GM18868 (cell line): ENCODE measurements around the gene PCNX1.
"Not testable (repeated sequence)": the region's sequence is repeated elsewhere in the genome, so short reads cannot be mapped to it uniquely, and the experiment has no call there.

Experiments
- ATAC-seq: cut with Tn5 transposase; IDR thresholded peaks from one replicate; pipeline ENCODE4 v1.9.1; 2021; ENCODE audit warnings: mild to moderate bottlenecking, moderate library complexity; ENCODE audit not compliant: unreplicated experiment

PCNX1 gene

GRCh38 chr14:70907176-70907995, at the start of gene PCNX1:
Gene PCNX1, plus strand, starts transcription at chr14:70907459. Its CDS starts 392 bp downstream, at chr14:70907851.
- ATAC-seq, result peak; percentile 75

DNA sequence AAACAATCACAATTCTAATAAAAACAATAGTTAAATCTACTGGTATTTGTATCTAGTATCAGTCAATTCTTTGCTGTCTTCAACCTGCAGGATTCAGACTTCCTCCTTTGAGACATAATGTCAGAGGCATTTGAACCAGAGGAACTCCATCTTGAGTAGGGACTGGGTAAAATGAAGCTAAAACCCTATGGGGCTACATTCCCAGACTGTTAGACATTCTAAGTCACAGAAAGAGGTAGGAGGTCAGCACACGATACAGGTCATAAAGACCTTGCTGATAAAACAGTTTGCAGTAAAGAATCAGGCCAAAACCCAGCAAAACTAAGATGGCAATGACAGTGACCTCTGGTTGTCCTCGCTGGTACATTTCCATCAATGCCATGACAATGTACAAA, 49.8 kb upstream of the PCNX1 start:
- ATAC-seq, result no peak

DNA sequence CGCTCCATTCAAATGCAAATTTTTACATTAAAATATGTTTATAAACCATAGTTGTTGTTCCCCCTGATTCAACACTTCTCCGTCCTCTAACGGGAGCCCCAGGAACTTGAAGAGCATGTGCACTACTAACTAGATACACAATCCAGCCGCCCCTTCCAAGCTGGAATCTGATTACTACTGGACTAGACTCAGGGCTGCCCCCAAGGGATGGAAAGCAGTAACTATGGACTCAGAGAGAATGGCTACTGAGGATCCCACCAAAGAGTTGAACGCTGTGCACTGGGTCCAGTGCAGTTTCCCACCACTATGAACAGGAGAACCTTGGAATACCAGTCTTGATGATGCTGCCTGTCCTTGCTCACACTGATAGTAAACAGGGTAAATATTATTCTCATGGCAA, 48.6 kb upstream of the PCNX1 start:
- ATAC-seq, result no peak

DNA sequence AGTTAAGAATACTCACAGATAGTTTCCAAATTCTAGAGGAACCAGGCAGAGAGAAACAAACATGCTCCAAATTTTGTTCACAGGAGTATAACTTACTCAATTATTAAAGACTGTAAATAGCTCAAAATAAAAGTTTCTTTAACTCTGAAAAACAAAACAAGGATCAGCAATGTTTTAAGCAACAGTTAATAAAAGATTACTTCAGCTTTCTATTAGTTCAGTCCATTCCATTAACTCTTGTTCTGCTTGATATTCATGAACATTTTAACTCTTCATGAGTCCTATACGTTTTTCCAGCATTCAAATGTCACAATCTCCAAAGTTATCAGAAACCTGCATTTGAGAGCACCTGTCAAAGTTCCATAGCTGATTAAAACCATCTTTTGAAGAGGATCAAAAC, 40.3 kb upstream of the PCNX1 start:
- ATAC-seq, result not testable (repeated sequence)

DNA sequence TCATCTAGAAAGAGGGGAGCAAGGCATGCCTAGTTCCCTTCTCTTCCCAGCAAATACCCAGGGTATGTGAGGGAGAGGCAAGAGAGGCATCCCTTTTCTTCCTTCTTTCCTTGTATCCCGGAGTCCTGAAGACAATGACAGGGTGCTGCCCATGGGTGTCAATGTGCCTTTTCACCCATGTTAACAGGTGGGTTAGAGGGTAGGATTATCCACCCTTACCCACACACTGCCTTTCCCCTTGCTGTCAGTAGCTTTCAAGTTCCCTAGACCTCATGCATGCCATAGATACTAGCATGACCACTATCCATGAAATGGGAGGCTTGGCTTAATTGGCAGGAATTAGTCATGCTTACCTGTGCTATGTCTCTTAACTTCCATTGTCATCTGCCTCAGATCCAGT, 36.3 kb upstream of the PCNX1 start:
- no peak for ATAC-seq

DNA sequence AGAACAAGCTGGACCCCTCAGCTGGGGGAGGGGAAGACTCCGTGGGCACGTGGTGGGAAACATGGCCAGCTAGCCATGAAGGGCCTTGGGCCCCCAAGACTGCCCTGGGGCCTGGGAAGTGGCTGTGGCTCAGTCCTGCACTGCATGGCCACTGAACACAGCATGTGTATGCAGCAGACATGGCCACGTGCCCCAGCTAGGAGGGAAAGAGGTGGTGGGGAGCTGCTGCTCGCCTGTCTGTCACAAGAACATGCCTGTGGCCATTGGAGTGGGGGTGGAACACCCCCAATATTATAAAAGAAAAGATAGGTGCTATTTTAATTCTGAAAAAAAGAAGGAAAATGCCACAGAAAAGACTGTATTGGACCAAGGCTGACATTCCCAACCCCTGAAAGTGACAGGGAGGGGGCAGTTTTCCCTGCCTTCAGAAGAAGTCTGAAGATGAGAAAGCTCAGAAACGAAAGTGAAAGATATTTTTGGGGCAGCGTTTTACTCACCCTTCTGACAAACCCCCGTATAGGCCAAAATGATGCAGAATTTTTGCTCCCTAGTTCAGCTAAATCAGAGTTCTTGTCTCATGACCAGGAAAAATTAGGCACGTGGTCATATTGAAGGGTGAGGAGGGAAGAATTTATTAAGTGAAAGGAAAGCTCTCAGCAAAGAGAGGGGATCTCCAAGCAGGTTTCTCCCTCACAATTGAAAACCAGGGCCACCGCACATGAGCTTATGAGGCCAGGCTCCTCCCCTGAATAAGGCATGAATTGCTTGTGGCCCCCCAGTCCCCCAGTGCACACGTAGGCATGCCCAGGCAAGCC, 35.2 kb upstream of the PCNX1 start:
- peak; percentile 70 for ATAC-seq

DNA sequence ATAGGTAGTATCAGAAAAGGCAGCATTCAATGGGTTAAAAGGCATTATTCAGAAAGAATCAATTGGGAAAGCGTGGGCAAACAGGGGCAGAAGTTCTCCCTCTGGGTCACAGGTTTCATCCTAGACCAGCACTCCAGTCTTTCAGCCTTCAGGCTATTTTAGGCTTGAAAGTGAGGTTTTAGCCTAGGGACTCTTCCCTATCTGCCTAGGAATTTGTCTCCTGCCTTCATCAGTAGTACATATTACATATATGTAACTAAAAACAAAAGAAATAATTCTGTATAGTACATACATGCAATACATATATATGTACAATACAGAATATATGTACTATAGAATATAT, 34.6 kb upstream of the PCNX1 start:
- no peak for ATAC-seq

DNA sequence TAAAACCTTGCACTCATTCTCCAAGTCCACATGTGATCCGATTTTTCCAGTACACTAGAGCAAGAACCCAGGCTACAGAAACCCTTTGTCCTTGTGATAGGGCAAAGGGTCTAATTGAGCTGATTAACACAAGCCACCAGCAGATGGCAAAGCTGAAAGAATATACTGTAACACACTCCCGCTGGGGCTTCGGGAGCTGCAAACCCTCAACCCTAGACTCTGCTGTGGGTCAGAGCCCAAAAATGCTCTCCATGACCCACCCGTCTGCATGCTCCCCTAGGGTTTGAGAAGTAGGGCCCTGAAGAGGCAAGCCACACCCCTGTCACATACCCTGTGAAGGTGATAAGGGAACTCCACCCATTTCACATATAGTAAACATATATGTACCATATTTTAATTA, 33.6 kb upstream of the PCNX1 start:
- no peak for ATAC-seq

- ATAC-seq, result not testable (repeated sequence)
Observed at GRCh38 chr14:70875811-70876460, 31.3 kb upstream of the PCNX1 start.

DNA sequence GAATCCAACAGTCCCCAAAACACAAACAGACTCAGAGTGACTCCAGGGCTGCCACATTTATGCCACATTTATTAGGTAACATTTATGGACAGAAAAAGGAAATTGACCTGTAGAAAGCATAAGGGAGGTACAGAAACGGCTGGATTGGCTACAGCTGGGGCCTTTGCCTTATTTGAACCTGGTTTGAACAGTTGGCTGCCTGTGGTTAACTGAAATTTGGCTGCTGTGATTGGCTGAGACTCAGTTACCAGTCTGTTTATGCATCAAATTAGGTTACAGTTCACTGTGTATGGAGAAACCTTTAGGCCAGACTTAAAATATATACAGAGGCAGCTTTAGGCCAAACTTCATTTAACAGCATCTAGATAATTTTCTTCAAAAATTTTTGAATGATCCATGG, 27.8 kb upstream of the PCNX1 start:
- ATAC-seq, result no peak

GRCh38 chr14:70880888-70881287, 26.4 kb upstream of the PCNX1 start:
- not testable (repeated sequence) for ATAC-seq

GRCh38 chr14:70881549-70882177, 25.6 kb upstream of the PCNX1 start:
- peak; percentile 75 for ATAC-seq

DNA sequence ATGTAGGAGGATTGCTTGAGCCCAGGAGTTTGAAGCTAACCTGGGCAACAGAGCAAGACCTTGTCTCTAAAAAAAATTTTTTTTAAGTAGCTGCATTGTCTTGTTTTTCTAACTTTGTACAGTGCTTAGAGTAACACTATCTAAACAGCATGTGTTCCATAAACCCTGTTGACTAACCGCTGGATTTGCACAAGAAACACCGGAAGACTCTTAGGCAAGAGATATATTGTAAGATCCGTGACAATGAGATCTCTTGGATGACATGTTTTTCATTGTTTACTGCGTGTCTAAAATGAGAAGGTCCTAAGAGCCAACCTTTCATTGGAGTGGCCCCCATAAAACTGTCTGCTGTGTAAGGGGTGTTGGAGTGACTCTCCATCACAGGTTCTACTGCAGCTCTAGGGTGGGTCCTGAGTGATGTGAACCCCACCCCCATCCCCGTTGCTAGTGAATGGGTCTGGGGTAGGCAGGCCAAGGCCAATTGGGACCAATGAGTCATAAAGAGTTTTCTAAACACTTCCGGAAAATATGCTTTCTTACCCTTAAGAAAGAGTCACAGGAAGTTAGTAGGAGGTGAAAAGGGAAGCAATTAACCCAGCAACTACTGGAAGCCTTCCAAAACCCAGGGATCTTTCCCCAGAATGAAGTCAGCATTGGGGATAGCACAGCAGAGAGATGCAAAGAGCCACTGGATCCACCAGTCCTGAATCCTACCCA, 24.3 kb upstream of the PCNX1 start:
- ATAC-seq, result no peak

DNA sequence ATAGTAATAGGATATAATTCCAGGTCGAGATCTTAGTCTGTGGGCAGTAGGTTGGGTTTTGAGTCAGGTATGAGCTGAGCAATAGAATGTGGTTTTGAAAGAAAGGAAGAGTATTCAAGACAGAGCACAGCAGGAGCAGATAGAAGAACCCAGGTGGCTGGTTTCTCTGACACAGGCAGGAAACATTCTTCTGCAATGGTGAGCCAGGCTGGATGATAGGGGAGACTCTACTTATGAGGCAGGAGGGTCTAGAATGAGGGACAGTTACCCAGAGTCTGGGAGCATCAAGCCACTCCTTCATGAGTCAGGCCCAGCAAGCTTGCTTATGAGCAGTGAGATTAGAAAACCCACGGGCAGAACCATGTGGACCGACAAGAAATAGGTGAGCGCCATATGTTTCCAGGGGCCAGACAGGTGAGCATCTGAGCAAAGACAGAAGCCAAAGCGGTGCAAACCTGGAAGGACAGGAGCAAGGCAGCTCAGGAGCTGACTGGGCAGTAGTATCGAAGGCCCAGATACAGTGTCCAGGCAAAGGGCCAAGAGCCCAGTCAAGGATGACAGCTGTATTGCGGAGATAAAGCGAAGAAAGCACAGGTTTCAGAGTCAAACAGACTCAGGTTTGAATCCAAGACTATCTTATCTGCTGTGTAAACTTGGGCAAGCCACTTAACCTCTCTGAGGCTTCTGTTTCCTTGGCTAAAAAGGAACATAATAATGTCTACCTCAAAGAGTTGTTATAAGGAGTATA, 22.5 kb upstream of the PCNX1 start:
- no peak for ATAC-seq

DNA sequence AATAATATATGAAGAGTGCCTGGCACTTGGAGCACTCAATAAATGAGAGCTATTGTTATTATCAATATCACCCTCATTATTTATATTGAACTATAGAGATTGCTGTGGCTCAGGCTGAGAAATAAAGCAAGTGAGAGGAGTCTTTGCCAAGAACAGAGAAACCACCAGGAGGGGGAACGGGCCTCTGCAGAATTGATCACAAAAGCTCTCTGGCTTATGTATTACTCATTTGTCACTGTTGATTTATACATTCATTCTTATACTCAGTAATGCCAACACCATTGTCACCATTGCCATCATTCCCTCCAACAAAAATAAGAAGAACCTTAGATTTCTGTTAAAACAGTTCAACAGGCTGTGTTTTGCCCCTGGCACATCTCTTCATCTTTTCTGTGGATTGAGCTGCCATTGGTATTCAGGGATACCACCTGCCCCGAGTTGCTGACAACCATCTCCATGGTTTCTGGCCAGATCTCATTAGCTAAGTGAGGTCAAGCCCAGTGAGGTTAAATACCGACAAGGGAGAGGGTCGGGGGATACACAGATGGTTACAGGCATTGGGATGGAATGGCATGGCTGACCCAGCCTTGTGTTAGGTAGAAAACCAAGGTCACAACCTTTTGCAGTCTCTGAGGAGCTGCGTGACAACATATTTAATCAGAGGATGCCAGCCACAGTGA, 21.8 kb upstream of the PCNX1 start:
- no peak for ATAC-seq

- peak; percentile 41 for ATAC-seq
Observed at GRCh38 chr14:70886421-70887206, 20.6 kb upstream of the PCNX1 start.

- peak; percentile 58 for ATAC-seq
Observed at GRCh38 chr14:70887207-70887681, 20.0 kb upstream of the PCNX1 start.

DNA sequence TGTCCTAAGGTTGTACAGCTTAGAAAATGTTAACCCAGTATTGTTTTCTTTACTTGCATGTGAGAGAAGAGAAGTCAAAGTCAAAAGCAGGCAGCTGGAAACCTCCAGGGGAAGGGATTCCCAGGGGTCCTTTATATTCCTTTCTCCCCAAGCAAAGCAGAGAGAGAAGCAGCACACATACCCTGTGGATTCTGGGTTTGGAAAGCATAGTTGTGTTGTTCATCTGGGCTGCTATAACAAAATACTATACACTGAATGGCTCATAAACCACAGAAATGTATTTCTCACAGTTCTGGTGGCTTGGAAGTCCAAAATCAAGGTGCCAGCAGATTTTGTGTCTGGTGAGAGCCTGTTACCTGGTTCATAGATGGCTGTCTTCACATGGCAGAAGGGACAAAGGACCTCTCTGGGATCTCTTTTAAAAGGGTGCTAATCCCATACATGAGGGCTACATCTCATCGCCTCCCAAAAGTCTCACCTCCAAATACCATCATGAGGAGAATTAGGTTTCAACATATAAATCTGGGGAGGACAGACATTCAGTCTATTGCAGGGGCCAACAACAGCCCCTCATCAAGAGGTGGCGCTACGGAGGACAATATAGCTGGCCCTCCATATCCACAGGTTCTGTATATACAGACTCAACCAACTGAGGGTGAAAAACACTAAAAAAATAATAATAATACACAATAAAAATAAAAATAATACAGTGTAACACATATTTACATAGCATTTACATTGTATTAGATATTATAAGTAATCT, 19.3 kb upstream of the PCNX1 start:
- no peak for ATAC-seq
